DND-41 (cell line): ENCODE measurements around the gene DLK1.

ENCODE experiments used
- ATAC-seq: fragments of 200-7000 bp; cut with Tn5 transposase; 3 replicates; pipeline ENCODE4 v1.9.1; 2021; ENCODE audit warnings: low read depth; ENCODE audit not compliant: insufficient read depth
- DNase-seq: peaks from one replicate; pipeline ENCODE4 v3.0.0-alpha.2; 2020
- H2AFZ ChIP-seq: 2 replicates; pipeline ENCODE4 v1.6.0; 2012; ENCODE audit warnings: low read depth, low read length
- H3K27ac ChIP-seq: 2 replicates; pipeline ENCODE4 v1.5.1; 2012; ENCODE audit warnings: low read length, inconsistent platforms
- H3K27me3 ChIP-seq: fragments of 200-600 bp; sonication (generic); 2 replicates; pipeline ENCODE4 v1.6.0; 2012; ENCODE audit warnings: low read length, mild to moderate bottlenecking, inconsistent platforms; ENCODE audit not compliant: insufficient read depth, poor library complexity
- H3K36me3 ChIP-seq: 2 replicates; pipeline ENCODE4 v1.5.1; 2012; ENCODE audit warnings: low read length, inconsistent platforms; ENCODE audit not compliant: insufficient read depth
- H3K4me1 ChIP-seq: 2 replicates; pipeline ENCODE4 v1.5.1; 2012; ENCODE audit warnings: mild to moderate bottlenecking, low read length; ENCODE audit not compliant: insufficient read depth
- H3K4me2 ChIP-seq: 2 replicates; pipeline ENCODE4 v1.6.0; 2012; ENCODE audit warnings: mild to moderate bottlenecking, moderate library complexity, low read length, inconsistent platforms; ENCODE audit not compliant: insufficient read depth
- H3K4me3 ChIP-seq, 2 experiments: fragments of 200-600 bp in 1 of 2; shearing (Covaris generic) in 1 of 2; 2 replicates each; pipeline ENCODE4 v1.5.1; 2012 to 2016; ENCODE audit warnings: inconsistent platforms in 2 of 2, low read length in 2 of 2, mild to moderate bottlenecking in 2 of 2, low read depth in 1 of 2, moderate library complexity in 1 of 2
- H3K79me2 ChIP-seq: 2 replicates; pipeline ENCODE4 v1.6.0; 2012; ENCODE audit warnings: low read length, inconsistent platforms; ENCODE audit not compliant: insufficient read depth
- H3K9ac ChIP-seq: 2 replicates; pipeline ENCODE4 v1.6.0; 2012; ENCODE audit warnings: low read depth, mild to moderate bottlenecking, inconsistent platforms, low read length, moderate library complexity
- H3K9me3 ChIP-seq: 2 replicates; pipeline ENCODE4 v1.5.1; 2012; ENCODE audit warnings: low read length, moderate library complexity, mild to moderate bottlenecking, inconsistent platforms; ENCODE audit not compliant: insufficient read depth, severe bottlenecking
- H4K20me1 ChIP-seq: 2 replicates; pipeline ENCODE4 v1.6.0; 2012; ENCODE audit warnings: low read length; ENCODE audit not compliant: insufficient read depth
- EZH2 ChIP-seq: IDR thresholded peaks from 3 replicates; pipeline ENCODE4 v1.6.1; 2012; ENCODE audit warnings: borderline replicate concordance, low read depth, mild to moderate bottlenecking, moderate library complexity, low read length, inconsistent platforms; ENCODE audit not compliant: severe bottlenecking
- TF ChIP-seq, protein P1 (sequence below): IDR thresholded peaks from 2 replicates; pipeline ENCODE4 v1.5.1; 2012; ENCODE audit warnings: borderline replicate concordance, low read length, moderate library complexity, mild to moderate bottlenecking; ENCODE audit not compliant: poor library complexity, severe bottlenecking; ENCODE audit errors: extremely low read depth

Gene DLK1

DNA sequence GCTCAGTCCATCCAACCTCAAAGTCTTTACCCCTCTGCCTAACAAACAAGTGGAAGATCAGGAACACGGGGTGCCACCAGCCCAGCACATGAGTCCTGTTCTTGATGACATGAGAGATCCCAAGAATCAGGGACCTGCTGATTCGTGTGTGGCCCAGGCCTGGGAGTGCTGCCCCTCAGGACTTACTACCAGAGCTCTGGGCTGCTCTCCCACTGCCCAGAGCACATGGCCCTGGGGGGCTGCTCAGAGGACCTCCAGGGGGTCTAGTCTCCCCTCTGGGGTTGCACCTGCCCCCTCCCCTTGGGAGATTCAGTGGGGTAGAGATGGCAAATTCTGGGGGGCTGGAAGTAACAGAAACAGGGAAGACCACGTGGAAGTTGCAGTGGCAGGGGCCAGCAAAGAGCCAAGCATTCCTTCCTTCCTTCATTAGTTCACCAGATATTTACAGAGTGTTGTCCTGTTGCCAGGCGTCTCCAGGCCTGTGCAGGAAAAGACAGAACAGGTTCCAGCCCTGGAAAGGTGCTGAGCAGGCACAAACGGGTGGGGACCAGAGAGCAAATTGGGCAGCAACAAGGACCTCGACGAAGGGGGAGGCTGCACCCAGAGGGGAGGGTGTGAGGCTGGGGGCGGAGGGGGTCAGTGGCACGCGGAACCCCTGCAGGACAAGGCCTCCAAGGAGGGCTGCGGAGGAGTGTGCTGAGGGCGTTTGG, 54.1 kb downstream of the DLK1 start:
- Histone ChIP-seq H3K36me3 (no peaks in the 10 kb centered on the region), H3K9me3 (no peaks in the 10 kb centered on the region), H3K4me2 (no peak overlapping the region), H2AFZ (no peak overlapping the region), H3K4me1 (no peaks in the 10 kb centered on the region), H3K4me3 (no peak overlapping the region), H3K79me2 (no peaks in the 10 kb centered on the region), H3K9ac (no peak overlapping the region), H3K27me3 (peaks cover 11% of the 10 kb centered on the region), H4K20me1 (peaks cover 4% of the 10 kb centered on the region; the same call in 1 of the 2 replicates), H3K27ac (no peak overlapping the region)
- DNase-seq, result no peak
- TF ChIP-seq EZH2, result no peak
- TF ChIP-seq, protein P1, sequence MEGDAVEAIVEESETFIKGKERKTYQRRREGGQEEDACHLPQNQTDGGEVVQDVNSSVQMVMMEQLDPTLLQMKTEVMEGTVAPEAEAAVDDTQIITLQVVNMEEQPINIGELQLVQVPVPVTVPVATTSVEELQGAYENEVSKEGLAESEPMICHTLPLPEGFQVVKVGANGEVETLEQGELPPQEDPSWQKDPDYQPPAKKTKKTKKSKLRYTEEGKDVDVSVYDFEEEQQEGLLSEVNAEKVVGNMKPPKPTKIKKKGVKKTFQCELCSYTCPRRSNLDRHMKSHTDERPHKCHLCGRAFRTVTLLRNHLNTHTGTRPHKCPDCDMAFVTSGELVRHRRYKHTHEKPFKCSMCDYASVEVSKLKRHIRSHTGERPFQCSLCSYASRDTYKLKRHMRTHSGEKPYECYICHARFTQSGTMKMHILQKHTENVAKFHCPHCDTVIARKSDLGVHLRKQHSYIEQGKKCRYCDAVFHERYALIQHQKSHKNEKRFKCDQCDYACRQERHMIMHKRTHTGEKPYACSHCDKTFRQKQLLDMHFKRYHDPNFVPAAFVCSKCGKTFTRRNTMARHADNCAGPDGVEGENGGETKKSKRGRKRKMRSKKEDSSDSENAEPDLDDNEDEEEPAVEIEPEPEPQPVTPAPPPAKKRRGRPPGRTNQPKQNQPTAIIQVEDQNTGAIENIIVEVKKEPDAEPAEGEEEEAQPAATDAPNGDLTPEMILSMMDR, result no peak
- no peak for ATAC-seq

DNA sequence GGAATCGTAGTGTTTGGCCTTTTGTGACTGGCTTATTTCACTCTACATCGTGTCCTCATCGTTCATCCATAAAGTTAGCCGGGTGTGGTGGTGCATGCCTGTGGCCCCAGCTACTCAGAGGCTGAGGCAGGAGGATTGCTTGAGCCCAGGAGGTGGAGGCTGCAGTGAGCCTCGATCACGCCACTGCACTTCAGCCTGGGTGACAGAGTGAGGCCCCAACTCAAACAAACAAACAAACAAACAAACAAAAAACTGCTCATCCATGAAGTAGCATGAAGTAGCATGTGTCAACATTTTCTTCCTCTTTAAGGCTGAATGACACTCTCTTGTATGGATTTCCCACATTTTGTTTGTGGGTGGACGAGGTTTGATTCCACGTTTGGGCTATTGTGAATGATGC, 55.3 kb downstream of the DLK1 start:
- Histone ChIP-seq H3K36me3 (no peaks in the 10 kb centered on the region), H3K9me3 (no peaks in the 10 kb centered on the region), H3K27me3 (peaks cover 6% of the 10 kb centered on the region), H3K4me1 (no peaks in the 10 kb centered on the region), H3K4me2 (no peak overlapping the region), H3K9ac (no peak overlapping the region), H2AFZ (no peak overlapping the region), H3K4me3 (no peak overlapping the region), H3K27ac (no peak overlapping the region), H4K20me1 (peaks cover 4% of the 10 kb centered on the region; the same call in 1 of the 2 replicates), H3K79me2 (no peaks in the 10 kb centered on the region)
- ATAC-seq (no peak), DNase-seq (no peak)
- TF ChIP-seq, protein P1, result no peak
- no peak for TF ChIP-seq EZH2

DNA sequence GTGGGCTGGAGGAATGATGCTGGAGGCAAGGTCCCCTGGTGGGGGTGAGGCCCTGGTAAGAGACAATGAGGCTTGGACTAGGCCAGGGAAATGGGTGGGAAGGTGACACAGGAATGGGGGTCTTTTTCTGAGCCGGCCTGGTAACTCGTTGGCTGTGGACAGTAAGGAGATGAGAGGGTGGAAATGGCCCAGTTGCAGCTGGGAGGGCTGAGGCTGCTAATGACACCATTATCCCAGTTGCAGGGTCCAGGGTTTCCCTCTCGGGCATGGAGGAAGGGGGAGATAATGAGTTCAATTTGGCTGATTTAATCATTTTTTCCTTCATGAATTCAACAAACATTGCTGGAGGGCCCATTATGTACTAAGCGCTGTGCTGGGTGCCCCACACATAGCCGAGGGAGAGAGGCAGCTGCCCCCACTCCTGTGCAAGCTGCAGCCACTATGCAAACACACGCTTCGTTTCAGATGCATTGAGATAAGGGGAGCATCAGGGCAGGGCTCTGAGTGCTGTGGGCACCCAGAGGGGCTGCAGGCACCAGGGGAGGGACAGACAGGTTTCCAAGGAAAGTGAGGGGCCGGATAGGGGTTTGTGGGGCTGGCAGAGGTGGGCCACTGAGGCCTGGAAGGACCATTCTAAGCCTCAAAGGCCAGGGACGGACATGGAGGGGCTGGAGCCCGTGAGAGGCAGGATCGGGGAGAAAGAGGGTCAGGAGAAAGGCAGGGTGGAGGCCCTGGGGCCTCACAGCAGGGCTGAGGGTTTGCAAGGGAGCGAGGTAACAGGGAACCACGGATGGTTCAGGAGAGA, 56.0 kb downstream of the DLK1 start:
- H3K27me3 ChIP-seq, result peaks cover 6% of the 10 kb centered on the region
- peaks cover 4% of the 10 kb centered on the region; the same call in 1 of the 2 replicates for H4K20me1 ChIP-seq
- TF ChIP-seq EZH2, result no peak
- TF ChIP-seq, protein P1, result no peak
- H3K27ac ChIP-seq, result no peak overlapping the region
- no peaks in the 10 kb centered on the region for H3K9me3 ChIP-seq
- H3K4me2 ChIP-seq, result no peak overlapping the region
- H3K4me3 ChIP-seq, result no peak overlapping the region
- no peaks in the 10 kb centered on the region for H3K36me3 ChIP-seq
- DNase-seq (no peak), ATAC-seq (no peak)
- no peak overlapping the region for H2AFZ ChIP-seq
- H3K79me2 ChIP-seq, result no peaks in the 10 kb centered on the region
- no peaks in the 10 kb centered on the region for H3K4me1 ChIP-seq
- no peak overlapping the region for H3K9ac ChIP-seq
